GM21737 (cell line): Measurements from ENCODE around the gene ROBO2.

Source experiments
- ATAC-seq: cut with Tn5 transposase; IDR thresholded peaks from one replicate; pipeline ENCODE4 v1.9.1; 2021; ENCODE audit warnings: mild to moderate bottlenecking, moderate library complexity; ENCODE audit not compliant: unreplicated experiment

The ROBO2 gene

DNA sequence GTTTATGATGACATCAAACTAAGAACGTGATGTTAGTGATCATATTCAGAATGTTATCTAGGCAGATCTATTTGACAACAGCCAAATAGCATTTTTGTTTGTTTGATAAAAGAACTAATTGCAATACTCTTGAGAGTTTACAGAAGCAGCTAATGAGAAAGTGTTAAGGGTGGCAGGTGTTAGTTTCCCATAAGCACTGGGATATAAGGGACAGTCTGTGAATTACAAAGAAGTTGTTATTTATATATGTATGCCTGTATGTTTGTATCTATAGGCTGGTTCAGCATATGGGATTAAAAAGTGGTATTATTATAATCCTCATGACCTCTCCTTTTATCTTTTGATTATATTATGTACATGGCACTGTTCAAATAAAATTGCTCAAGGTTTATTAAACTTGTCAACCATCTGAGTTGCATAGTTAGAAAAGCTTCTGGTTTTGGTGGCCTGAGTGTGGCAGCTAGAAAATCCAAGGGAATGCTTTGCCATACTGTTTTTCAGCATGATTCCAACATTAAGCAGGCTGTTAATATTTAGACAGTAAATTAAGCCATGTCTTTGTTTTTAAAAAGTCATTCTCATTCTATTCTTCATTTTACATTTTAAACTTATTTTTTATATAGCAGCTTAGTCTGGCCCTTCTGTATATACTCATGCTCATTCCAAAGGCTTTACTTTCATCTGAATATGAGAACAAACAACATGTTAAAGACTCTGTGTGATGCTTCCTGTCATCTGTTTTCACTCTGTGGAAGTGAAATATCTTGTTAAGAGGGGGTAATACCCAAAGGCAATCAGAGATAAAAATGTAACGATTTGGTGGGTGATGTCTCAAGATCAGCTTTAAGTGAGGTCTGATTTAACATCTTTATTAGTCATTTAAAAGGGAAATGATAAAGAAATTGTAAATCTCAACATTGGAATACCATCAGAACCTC lies 13.1 kb downstream of the ROBO2 start:
- no peak for ATAC-seq

DNA sequence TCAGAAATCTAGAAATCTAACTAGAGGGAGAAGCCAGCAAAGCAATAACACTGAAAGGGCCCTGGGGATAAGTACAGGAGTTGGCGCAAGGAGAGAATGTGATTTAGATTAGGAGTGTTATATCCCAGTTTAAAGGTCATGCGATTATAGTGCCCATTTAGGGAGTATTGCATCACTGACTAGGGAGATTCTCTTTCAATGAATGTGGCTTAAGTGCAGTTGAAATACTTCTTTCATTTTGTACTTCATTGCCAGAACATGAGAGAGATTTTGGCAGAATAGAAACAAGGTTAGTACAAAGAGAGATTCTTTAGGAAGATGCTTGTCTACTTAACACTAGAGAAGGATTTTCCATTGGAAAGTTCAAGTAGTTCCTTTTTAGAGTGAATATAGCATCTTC lies 13.9 kb downstream of the ROBO2 start:
- no peak for ATAC-seq

DNA sequence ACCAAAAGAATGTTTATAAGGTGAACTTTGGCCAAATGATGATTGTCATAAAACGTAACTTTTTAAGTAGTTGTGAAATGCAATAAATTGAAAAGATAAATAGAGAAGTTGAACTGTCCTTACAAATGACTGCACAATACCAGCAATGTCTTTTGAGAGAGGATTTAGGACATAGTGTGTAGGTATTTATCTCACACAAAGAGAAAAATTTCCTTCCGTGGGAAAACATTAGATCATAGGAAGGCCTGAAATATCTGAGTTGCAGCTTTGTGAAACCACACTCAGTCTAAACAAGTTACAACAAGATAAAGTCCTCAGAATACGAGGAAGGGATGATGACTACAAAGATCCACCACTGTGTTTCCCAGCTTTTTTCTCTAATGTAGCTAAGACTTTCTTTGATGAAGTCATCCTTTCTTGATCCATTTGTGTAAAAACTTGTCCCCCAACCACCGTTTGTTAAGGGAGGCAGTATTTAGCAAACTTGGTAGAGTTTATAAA lies 16.0 kb downstream of the ROBO2 start:
- ATAC-seq = no peak

DNA sequence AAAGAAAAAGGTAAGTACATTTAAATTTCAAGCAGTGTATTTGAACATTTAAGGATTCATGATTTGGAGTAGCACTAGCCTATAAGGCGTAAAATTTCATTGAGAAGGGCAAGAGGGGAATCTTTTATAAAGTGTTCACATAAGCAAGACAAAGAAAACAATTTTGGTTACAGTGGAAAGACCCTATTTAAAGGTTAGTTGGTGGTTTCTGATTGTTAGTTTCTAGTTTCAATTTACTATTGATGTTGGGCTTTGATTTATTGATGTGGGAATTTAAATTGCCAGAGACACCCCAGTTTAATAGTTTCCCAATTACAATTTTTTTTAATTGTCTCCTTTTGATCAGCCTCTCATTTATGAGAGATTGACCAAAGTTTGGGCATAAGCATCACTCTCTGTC lies 19.5 kb downstream of the ROBO2 start:
- no peak for ATAC-seq

DNA sequence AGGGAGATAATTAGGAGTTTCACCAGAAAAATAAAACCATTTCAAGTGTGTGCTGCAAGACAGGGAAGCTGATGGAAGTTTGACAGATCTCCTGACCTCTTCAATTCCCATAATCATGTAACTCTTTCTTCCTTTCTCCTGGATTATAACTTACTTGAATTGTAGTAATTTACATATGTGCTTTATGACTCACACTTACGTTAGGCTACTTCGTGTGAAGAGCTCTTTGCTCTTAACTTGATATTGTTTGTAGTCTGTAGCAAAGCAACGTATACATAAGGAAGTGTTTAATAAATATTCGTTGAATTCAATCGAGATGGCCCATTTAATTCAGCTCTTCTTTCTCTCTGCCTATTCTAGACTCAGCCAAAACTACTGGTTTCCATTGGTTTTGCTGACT lies 23.5 kb downstream of the ROBO2 start:
- ATAC-seq = no peak

DNA sequence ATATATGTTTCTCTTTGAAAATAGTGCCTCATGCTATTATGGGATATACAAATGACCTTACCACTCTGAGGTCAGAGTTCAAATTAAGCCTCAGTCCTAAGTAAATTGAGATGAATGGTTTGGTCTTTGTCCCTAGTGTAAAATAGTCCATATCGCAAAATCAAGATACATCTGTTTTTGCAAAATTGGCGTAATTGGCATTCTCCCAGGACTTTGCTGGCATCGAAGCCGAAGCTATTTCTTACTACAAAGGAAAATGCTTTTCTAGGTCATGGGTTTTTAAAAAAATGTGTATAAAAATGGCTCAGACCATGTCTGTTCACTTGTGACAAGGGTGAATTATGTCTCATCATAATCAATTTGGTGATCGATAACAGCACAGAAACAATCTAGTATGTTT lies 25.9 kb downstream of the ROBO2 start:
- ATAC-seq = no peak

DNA sequence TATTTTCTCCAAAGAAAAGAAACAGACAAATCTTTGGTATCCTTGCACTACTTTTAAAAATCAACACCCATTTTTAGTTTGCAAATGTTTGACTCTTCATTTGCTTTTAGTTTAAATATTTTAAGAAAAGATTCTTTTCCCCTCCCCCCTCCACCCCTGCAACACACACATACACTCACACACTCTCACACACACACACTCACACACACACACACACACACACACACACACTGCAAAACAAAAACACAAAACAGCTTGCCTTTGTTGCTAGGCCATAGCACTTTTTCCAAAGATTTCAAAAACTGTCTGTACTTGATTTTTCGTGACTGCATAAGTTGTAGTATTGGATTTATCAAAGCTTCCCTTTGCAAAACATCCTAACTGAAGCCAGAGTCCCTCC lies 26.9 kb downstream of the ROBO2 start:
- ATAC-seq = no peak

DNA sequence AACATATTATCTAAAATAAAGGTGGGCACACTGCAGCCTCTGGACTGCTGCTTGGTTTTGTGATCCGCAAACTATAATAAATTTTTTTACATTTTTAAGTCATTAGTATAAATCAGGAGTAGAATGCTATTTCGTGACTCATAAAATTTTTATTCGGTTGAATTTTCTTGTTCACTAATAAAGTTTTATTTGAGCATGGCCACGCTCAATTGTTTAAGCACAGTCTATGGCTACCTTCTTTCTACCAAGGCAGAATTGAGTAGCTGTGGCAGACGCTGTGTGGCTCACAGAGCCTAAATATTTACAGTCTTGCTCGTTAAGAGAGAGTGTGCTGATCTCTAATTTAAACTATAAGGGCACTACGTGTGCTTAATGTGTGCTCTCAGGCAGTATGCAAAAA lies 28.9 kb downstream of the ROBO2 start:
- no peak for ATAC-seq

DNA sequence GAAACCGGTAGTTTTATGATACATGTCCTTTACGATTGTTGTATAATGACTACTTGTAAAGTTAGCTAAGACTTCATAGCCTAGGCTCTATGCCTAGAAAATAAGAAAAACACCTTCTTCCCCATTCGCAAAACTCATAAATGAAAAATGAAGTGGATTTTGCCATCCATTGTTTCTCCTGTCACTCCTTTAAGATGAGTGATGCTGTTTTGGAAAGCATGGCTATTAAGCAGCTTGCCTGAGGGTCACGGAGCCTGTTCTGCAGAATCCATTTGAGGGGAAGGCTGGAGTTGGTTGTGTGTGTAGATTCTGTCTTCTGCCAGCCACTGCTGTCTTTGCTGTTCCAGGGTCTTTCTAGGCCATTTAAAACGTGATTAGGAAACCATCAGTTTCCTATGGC lies 31.5 kb downstream of the ROBO2 start:
- ATAC-seq = no peak

DNA sequence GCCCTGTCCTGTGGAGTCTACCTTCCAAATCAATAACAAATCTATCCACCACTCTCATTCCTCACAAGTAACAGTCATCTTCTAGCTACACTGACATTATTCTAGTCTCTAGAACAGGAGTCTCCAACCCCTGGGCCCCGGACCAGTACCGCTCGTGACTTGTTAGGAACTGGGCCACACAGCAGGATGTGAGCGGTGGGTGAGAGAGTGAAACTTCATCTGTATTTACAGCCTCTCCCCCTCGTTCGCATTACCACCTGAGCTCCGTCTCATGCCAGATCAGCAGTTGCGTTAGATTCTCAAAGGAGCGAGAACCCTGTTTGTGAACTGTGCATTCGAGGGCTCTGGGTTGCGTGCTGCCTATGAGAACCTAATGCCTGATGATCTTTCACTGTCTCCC lies 31.9 kb downstream of the ROBO2 start:
- ATAC-seq = no peak

DNA sequence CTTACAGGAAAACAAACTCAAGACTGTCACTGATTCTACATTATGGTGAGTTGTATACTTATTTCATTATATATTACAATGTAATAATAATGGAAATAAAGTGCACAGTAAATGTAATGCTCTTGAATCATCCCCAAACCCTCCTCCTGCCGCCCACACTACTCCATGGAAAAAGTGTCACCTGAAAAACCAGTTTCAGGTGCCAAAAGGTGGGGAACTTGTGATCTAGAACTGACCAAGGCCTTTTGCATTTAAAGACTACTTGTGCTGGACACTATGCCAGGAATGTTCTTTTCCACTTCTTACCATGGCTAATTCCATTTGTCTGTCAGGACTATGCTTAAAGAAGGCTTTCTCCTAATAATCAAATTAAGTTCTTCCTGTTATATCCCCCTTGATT lies 32.3 kb downstream of the ROBO2 start:
- ATAC-seq = no peak

DNA sequence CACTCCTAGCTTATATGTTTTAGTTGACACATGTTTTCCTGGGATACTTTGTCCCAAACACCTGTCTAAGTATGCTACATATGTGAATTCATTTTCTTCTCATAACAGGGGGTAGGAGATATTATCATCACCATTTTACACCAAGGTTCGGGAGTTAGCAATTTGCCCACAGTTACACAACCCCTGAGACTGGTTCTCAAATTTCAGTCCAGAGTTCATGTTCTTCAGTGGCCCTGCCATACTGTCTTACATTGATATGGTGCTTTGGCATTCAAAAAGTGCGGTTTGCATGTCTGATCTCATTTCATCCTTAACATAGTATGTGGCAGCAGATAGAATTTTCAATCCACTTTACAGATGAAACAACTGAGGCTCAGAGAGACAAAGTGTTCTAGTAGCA lies 38.4 kb downstream of the ROBO2 start:
- no peak for ATAC-seq

DNA sequence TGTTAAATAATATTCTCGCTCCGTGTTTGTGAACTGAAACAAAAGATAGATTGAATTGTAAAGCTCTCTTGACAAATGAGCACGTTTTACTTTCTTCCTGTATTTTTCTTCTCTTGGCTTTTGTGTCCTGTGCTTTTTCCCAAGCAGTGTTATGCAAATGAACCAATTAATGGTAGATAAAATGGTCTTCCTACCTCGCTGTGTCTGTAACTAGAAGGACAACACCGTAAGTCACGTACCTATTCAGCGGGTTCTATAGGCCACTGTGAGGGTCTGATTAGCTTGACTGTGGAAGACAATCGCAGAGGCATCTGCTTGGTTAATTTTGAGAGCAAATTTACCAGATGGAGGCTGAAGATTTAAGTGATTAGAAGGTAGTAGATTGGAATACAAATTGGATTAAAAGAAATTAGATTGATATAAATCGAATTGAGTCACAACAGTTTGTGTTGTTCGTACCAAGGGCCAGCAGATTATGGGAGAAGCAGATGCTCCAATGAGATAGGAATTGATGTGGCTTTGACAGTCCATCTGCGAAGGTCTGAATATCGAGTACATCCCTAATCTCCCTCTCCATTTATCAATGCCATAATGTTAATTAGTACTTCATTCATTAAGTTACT lies 40.2 kb downstream of the ROBO2 start:
- ATAC-seq = no peak

DNA sequence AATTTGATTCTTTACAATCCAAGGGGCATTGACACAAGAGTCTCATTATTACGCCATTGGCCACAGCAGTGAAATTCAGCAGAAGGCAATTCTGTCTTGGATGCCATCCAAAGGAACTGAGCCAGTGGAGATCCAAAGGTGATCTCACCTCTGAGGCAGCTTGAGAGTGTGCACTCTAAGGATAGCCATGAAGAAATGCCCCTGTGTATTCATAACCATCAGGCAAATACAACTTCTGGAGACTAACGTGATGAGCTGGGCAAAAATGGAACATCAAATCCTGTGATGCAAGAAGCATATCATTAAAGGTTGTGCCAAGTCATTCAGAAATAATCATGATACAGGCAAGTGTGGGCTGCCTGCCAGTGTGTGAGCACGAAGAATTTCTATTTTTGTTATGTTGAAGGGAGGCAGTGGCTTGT lies 41.4 kb downstream of the ROBO2 start:
- no peak for ATAC-seq

DNA sequence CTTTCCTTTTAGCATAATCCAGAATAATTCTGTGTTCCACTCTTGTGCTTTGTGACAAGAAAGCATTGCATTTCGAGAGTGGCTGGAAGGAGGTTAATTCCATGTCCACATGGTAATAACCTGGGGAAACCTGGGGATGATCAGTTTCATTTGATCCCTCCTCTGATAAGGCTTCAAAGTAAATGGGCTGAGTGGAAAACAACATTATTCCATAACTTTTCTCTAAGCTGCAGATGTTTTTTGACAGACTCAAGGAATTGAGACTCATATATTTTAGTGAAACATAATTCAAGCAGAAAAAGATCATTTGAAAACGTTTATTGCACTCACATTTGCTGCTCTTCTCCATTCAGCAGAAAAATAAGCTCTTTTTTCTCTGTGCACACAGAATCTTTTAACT lies 44.6 kb downstream of the ROBO2 start:
- ATAC-seq = no peak

DNA sequence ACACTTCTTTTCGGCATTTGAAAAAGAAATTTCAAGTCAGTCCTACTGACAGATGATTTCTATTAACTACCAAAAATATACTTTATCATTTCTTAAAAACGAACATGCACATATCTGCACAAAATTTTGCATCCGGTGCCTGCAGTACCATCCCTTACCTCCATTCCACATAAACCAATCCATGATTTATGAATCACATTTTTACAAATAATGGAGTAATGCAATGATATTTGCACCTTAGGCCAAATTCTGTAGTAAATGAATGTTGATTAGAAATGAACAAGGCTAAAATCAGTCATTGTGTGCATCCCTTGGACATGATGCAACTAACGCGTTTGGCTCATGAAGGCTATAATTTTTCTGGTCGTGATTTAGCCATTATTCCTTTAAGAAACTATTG lies 46.5 kb downstream of the ROBO2 start:
- ATAC-seq = no peak

DNA sequence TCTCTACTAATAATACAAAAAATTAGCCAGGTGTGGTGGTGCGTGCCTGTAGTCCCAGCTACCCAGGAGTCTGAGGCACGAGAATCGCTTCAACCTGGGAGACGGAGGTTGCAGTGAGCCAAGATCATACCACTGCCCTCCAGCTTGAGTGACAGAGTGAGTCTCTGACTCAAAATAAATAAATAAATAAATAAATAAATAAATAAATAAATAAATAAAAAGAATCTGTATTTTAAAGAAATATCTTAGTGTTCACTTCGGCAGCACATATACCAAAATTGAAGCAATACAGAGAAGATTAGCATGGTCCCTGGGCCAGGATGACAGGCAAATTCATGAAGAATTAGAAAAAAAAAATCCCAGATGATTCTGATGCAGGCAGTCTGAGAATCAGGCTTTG lies 51.9 kb downstream of the ROBO2 start:
- ATAC-seq = no peak

DNA sequence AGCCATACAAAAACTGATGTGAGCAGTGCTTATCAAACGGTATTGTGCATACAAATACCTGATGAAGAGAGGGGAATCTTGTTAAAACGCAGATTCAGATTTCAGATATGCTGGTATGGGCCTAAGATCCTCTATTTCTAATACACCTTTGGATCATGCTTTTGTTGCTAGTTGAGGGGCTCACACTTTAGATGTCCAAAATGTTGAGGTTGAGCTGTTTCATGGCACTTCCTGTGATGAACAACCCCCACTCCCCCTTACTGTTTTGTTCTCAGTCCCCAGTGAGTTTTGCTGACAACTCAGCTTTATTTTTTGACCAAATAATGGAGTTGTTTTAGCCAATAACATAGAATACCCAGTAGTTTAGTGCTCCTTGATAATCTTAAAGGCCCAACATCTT lies 53.2 kb downstream of the ROBO2 start:
- no peak for ATAC-seq

DNA sequence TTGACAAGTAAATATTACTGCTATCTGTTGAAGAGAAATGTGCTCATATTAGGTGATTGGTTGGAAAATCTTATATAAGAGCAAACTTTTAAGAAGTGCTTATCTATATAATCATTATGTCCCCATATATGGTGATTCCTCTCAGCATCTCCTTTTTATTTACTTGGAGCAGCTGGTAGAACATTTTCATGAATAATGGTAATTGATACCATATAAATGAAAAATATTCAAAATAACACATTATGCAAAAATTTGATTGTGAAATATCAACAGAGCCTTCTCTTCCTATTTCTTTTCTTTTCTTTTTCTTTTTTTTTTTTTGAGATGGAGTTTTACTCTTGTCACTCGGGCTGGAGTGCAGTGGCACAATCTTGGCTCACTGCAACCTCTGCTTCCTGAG lies 56.2 kb downstream of the ROBO2 start:
- ATAC-seq = no peak

DNA sequence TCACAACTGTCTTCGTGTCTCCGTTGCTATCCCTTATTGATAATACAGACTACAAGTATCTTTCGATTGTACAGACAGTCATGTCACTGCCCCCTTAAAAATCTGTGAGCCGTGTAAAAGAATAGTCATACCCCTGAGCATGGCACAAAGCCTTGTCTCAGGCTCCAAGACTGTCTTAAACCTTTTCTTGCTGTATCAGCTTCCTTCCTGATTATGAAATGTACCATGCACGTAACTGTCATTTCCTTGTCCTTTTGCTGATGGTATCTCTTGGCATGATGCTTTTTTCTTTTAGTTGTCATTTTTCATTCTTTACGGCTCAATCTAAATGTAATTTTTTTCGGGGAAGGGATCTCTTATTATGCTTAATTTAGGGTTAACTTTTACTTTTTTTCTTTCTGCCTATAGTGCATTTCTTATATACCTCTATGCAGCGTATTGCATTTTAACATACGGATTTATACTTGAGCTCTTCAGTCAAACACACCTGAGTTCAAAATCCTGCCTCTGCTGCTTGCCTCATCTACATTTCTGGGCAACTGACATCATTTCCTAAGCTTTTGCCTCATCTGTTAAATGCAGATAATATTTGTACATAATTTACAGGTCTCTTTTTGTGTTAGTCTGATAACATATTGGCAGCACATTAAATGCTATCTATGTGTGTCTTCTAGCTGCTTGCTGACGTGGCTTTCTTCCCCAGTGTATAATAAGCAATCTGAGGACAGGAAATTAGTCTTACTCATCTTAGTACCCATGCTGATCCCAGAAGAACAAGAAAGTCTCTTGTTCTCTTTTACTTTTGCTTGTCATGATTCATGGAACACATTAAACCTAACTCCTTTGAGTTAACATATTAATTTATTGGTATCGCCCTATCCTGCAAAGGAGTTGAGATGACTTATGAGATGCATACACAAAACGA lies 57.3 kb downstream of the ROBO2 start:
- ATAC-seq = no peak
